AG09319 (cell line): ENCODE results near the gene SNTA1.
"Not testable (repeated sequence)": the region's sequence is repeated elsewhere in the genome, so short reads cannot be mapped to it uniquely, and the experiment has no call there.

Experiments
- DNase-seq: peaks from one replicate; pipeline ENCODE4 v3.0.0-alpha.2; 2010; ENCODE audit warnings: low read depth; ENCODE audit errors: extremely low read depth
- CTCF ChIP-seq: IDR thresholded peaks from 2 replicates; pipeline ENCODE4 v1.5.1; 2011; ENCODE audit warnings: low read depth, mild to moderate bottlenecking, inconsistent platforms, low read length, moderate library complexity

Gene SNTA1

GRCh38 chr20:33444797-33445560 lies 1.4 kb upstream of the SNTA1 start:
- no peak for DNase-seq
- peak; percentile 7 for TF ChIP-seq CTCF

- TF ChIP-seq CTCF: no peak
- DNase-seq: no peak
Measured at GRCh38 chr20:33443006-33443511, 504 bp downstream of the SNTA1 start.

- no peak for TF ChIP-seq CTCF
- no peak for DNase-seq
Measured at GRCh38 chr20:33442136-33443005, 1.2 kb downstream of the SNTA1 start.

- no peak for TF ChIP-seq CTCF
- no peak for DNase-seq
Measured at GRCh38 chr20:33441142-33441955, 2.2 kb downstream of the SNTA1 start.

- DNase-seq: not testable (repeated sequence)
Measured at GRCh38 chr20:33440562-33440961, 3.0 kb downstream of the SNTA1 start.

- TF ChIP-seq CTCF: no peak
- DNase-seq: no peak
Measured at GRCh38 chr20:33438481-33438880, 5.1 kb downstream of the SNTA1 start.

GRCh38 chr20:33437141-33437911 lies 6.2 kb downstream of the SNTA1 start:
- DNase-seq: no peak
- TF ChIP-seq CTCF: no peak
